H1 (cell line): ENCODE measurements around the gene ATP6V1F. TPM values are rescaled to one million over a fixed set of nuclear protein-coding genes. Genes with fewer than 3 reads are reported as not detected.

Experiments used
- ATF2 ChIP-seq: IDR thresholded peaks from 2 replicates; pipeline ENCODE4 v1.6.1; 2012; ENCODE audit warnings: low read length, inconsistent platforms
- CHD7 ChIP-seq: fragments of 300-600 bp; sonication (generic); IDR thresholded peaks from 2 replicates; pipeline ENCODE4 v1.7.1; 2012; ENCODE audit warnings: low read length, moderate library complexity, mild to moderate bottlenecking, inconsistent platforms; ENCODE audit not compliant: insufficient replicate concordance
- HDAC2 ChIP-seq, 2 experiments: fragments of 300-600 bp in 1 of 2; sonication (generic) in 1 of 2; IDR thresholded peaks; 2 replicates each; pipeline ENCODE4 v1.6.1; 2011 to 2012; ENCODE audit warnings: low read depth in 2 of 2, low read length in 2 of 2, mild to moderate bottlenecking in 2 of 2, moderate library complexity in 2 of 2, borderline replicate concordance in 1 of 2, inconsistent platforms in 1 of 2
- SIRT6 ChIP-seq: IDR thresholded peaks from one replicate; pipeline ENCODE4 v1.7.1; 2012; ENCODE audit warnings: low read length, inconsistent platforms
- polyA plus RNA-seq, 7 experiments: library from polyadenylated mRNA; depleted of rRNA in 3 of 7; stranded (reverse) in 5 of 7; unstranded in 2 of 7; fragments of >200 nt in 5 of 7; fragments of 200-250 nt in 2 of 7; gene quantifications; 1 replicate in 5 of 7; 2 replicates in 1 of 7; 4 replicates in 1 of 7; pipeline versions ENCODE4 v1.2.1 to v1.2.3, GENCODE V29; 2011 to 2013; ENCODE audit warnings: missing spikeins in 2 of 7, mixed read lengths in 2 of 7
- total RNA-seq: library from RNA; stranded (reverse); fragmentation: NEBNext Ultra II Directional; extraction: Animal tissue kit (Norgen Biotek cat#: 25700); gene quantifications from 2 replicates; pipeline ENCODE4 v1.2.1, GENCODE V29; 2021

Gene ATP6V1F
- total and polyA plus RNA-seq, 2 of the 8 experiments (the other 6 are each of a cell fraction or from before 2014, with no cell fraction given): 104 to 318 TPM

- TF ChIP-seq CHD7: no peak
- no peak for TF ChIP-seq ATF2
- no peak for TF ChIP-seq HDAC2 (IDR thresholded peaks at IDR 0.05; ENCODE audit: borderline replicate concordance in 1 of 2, low read depth in 2 of 2, low read length in 2 of 2)
- TF ChIP-seq SIRT6: no peak
Measured at GRCh38 chr7:128826916-128827247, 35.8 kb upstream of the ATP6V1F start (continued).
